ENCODE measurements around the gene N4BP3.

DNA sequence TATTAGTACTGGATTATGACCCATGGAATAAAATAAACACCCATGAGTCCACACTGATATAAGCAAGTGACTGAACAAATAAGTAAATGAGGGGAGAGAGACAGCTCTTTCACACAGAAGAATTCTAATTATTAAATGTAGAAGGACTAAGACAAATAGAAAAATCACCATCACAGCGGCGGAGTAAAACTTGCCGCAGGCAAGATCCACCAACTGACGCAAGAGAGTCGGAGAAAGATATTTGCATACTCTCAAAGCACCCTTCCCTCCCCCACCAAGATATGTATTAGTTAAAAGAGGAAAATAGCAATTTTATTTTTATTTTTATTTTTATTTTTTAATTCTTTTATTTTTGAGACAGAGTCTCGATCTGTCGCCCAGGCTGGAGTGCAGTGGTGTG, 14.6 kb upstream of the N4BP3 start:
- TF ChIP-seq, protein P1, sequence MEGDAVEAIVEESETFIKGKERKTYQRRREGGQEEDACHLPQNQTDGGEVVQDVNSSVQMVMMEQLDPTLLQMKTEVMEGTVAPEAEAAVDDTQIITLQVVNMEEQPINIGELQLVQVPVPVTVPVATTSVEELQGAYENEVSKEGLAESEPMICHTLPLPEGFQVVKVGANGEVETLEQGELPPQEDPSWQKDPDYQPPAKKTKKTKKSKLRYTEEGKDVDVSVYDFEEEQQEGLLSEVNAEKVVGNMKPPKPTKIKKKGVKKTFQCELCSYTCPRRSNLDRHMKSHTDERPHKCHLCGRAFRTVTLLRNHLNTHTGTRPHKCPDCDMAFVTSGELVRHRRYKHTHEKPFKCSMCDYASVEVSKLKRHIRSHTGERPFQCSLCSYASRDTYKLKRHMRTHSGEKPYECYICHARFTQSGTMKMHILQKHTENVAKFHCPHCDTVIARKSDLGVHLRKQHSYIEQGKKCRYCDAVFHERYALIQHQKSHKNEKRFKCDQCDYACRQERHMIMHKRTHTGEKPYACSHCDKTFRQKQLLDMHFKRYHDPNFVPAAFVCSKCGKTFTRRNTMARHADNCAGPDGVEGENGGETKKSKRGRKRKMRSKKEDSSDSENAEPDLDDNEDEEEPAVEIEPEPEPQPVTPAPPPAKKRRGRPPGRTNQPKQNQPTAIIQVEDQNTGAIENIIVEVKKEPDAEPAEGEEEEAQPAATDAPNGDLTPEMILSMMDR (IDR thresholded peaks at IDR 0.05): no peak
- no peak for TF ChIP-seq POLR2AphosphoS5 (IDR thresholded peaks at IDR 0.05)

Measured in suprapubic skin (tissue), 3 donors.